B cell (primary cell): ENCODE measurements around the gene UBA3.

Source experiments
- EZH2 ChIP-seq: IDR thresholded peaks from 2 replicates; pipeline ENCODE4 v1.6.1; 2012; ENCODE audit warnings: borderline replicate concordance, low read depth, mild to moderate bottlenecking, moderate library complexity, low read length; ENCODE audit not compliant: insufficient read depth, poor library complexity, severe bottlenecking
- TF ChIP-seq, protein P1 (sequence below): fragments of 200-600 bp; IDR thresholded peaks from one replicate; pipeline ENCODE4 v1.8.0; 2022; ENCODE audit warnings: antibody characterized with exemption, mild to moderate bottlenecking

DNA sequence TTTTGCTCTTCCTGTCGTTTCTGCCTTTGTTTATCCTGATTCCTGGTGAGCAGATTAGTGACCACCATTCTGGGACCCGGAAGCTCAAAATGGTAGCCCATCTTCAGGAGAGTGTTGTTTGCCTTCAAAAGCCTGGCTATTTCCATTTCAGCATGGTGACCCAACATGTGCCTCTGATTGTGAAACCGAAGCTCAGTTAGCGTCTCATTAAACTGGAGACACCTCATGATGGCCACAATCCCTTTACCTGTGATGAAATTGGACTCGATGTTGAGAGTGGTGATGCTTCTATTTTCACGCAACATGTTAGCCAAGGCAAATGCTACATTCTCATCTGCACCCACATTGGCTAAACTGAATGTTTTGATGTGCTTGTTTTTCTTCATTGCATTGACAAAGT, 39.0 kb upstream of the UBA3 start:
- TF ChIP-seq, protein P1, sequence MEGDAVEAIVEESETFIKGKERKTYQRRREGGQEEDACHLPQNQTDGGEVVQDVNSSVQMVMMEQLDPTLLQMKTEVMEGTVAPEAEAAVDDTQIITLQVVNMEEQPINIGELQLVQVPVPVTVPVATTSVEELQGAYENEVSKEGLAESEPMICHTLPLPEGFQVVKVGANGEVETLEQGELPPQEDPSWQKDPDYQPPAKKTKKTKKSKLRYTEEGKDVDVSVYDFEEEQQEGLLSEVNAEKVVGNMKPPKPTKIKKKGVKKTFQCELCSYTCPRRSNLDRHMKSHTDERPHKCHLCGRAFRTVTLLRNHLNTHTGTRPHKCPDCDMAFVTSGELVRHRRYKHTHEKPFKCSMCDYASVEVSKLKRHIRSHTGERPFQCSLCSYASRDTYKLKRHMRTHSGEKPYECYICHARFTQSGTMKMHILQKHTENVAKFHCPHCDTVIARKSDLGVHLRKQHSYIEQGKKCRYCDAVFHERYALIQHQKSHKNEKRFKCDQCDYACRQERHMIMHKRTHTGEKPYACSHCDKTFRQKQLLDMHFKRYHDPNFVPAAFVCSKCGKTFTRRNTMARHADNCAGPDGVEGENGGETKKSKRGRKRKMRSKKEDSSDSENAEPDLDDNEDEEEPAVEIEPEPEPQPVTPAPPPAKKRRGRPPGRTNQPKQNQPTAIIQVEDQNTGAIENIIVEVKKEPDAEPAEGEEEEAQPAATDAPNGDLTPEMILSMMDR: no peak
- no peak for TF ChIP-seq EZH2
